M059J (cell line): ENCODE data around the gene ADAMTS5. TPM values are rescaled to one million over a fixed set of nuclear protein-coding genes. Genes with fewer than 3 reads are reported as not detected.

Source experiments
- DNase-seq: peaks from one replicate; pipeline ENCODE4 v3.0.0-alpha.2; 2012; ENCODE audit warnings: low read depth
- total RNA-seq: library from RNA; depleted of rRNA; stranded (reverse); fragments of >200 nt; shearing (Covaris generic); gene quantifications from 2 replicates; pipeline ENCODE4 v1.2.3, GENCODE V29; 2014; rRNA removed

The ADAMTS5 gene
- total RNA-seq, 1 experiment from 2014 or later: 12.2 TPM

DNA sequence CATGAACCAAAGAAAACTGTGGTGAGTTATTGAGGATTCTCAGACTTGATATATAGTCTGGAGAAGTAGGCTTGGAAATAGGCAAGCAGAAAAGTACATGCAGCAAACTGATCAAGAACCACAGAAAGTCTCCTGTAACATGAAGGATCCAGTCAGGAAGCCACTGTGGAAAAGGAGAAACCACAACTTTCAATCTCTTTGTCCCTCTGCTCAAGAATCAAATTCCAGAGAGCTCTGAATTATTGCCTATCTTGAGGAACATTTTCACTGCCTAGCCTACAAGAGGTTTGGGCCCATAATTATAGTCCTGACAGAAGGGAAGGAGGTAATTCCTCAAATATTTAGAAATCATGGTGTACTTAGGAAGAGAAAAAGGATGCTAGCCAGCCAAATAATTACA lies 78.6 kb downstream of the ADAMTS5 start:
- peak; percentile 41 for DNase-seq

DNA sequence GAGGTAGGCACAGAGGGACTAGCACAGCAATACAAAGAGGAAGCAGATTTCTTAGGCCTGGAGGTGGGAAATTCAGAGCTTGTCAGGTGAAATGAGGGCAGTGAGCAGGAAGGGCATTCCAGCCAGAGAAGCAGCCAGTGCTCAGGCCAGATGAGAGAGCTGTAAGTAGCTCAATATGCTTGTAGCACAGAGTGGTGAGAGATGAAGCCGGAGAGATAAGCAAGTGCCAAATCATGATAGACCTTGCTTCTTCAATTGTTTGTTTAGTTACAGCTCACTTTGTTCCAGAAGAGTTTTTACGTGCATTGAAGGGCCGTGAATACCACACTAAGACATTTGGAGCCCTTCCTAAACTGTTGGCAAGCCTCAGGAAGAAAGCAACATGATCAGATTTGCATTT lies 79.6 kb downstream of the ADAMTS5 start:
- DNase-seq: peak; percentile 46

DNA sequence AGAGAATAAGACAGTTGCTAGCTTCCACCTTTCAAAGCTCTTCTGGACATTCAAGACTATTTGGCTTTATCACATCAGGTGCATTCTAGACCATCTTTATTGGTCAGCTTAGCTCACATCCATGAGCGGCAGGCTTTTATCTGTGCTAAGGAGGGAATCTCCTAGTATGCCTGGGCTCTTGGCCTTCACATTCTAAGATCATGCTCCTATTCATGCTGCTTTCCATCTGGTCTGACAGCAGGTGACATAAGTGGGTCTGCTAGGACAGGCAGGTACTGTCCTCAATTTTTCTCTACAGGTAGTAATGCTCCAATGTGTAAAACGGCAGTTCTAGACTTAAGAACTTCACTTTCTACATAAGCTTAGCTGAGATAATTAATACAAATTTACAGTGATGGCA lies 82.5 kb downstream of the ADAMTS5 start:
- DNase-seq: no peak

DNA sequence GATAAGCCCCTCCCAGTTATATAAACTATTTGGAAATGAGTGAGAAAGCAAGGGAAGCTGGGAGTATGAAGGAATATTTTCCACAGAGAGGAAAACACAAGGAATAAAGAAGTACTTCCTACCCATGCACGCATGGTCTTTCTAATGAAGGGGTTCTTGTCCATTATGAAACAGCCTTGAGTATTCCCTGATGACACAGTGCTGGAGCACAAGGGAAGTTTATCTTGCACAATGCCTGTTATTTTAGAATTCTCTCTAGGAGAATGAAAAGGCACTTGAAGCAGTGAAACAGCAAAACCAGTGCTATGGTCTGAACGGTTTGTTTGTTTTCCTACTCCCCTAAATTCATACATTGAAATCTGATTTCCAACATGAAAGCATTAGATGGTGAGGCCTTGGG lies 83.1 kb downstream of the ADAMTS5 start:
- DNase-seq: no peak

- no peak for DNase-seq
Observed at GRCh38 chr21:26881504-26882228, 85.2 kb downstream of the ADAMTS5 start.

DNA sequence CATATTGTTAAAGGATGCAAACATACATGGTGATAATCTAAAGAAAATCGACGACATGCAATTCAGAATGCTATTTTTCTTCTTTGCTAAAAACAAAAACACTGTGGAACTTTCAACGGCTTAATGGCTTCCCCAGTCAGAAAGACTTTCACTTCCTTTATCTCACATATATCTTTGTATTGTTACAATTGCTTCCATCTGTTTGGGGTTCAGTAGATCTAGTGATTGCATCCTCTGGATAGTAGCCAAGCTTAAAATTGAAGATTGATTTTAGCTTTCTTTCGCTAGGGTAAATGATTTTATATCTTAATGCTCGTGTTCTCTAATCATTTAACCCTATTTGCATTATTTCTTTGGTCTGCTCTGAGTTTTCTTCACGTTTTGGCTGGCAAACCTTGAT lies 89.9 kb downstream of the ADAMTS5 start:
- DNase-seq: no peak

GRCh38 chr21:26874347-26874746 lies 92.5 kb downstream of the ADAMTS5 start:
- DNase-seq: no peak

Other genes starting within 250 kb of the ADAMTS5 start
- gene ADAMTS1, start 121.7 kb downstream of the ADAMTS5 start, total RNA-seq: 58.6 and 94.4 TPM in 2 replicates